IMR-90 (cell line): Measurements from ENCODE around the gene FRYL. TPM values are rescaled to one million over a fixed set of nuclear protein-coding genes. Genes with fewer than 3 reads are reported as not detected.

Experiments used
- ATAC-seq: fragments of 200-7000 bp; cut with Tn5 transposase; 2 replicates; pipeline ENCODE4 v1.9.1; 2020; ENCODE audit warnings: low read depth, mild to moderate bottlenecking, moderate library complexity
- BruUV-seq: library from RNA; stranded (reverse); fragments of 400-500 nt; replicated peaks from 2 replicates; lab custom pipeline; 2021; lab: Mats Ljungman, UMichigan
- CTCF ChIA-PET: fragments of 300-600 bp; formaldehyde crosslinking; extraction: SDS; loops from one replicate; lab custom pipeline; 2021; ENCODE audit warnings: antibody characterized with exemption; lab: Yijun Ruan, JAX
- POLR2A ChIA-PET: fragments of 300-600 bp; sonication (Branson Sonifier 250); formaldehyde crosslinking; loops from one replicate; lab custom pipeline; 2022; ENCODE audit warnings: antibody characterized with exemption; ENCODE audit not compliant: unreplicated experiment; lab: Charles Lee
- DNase-seq: peaks from one replicate; pipeline ENCODE4 v3.0.0; 2013
- H2AFZ ChIP-seq: replicated peaks from 2 replicates; pipeline ENCODE3; 2013; ENCODE audit warnings: low read length, mild to moderate bottlenecking; ENCODE audit not compliant: poor library complexity
- H2AK5ac ChIP-seq: 2 replicates; pipeline ENCODE4 v1.6.1; 2013; ENCODE audit warnings: low read depth, low read length, inconsistent platforms
- H2AK9ac ChIP-seq: replicated peaks from 2 replicates; pipeline ENCODE3; 2013; ENCODE audit warnings: mild to moderate bottlenecking, low read depth, low read length, moderate library complexity; ENCODE audit not compliant: poor library complexity
- H2BK120ac ChIP-seq: 2 replicates; pipeline ENCODE4 v1.6.1; 2013; ENCODE audit warnings: low read depth, low read length, inconsistent platforms
- H2BK15ac ChIP-seq: 3 replicates; pipeline ENCODE4 v1.6.1; 2013; ENCODE audit warnings: low read depth, low read length, inconsistent platforms
- H2BK20ac ChIP-seq: 2 replicates; pipeline ENCODE4 v1.6.1; 2013; ENCODE audit warnings: low read depth, mild to moderate bottlenecking, inconsistent platforms, low read length, moderate library complexity
- H2BK5ac ChIP-seq: 2 replicates; pipeline ENCODE4 v1.6.1; 2013; ENCODE audit warnings: mild to moderate bottlenecking, low read depth, low read length, inconsistent platforms; ENCODE audit not compliant: poor library complexity, severe bottlenecking
- H3K14ac ChIP-seq: replicated peaks from 2 replicates; pipeline ENCODE4 v1.6.1; 2013; ENCODE audit warnings: low read depth, low read length, inconsistent platforms
- H3K18ac ChIP-seq: 2 replicates; pipeline ENCODE4 v1.6.1; 2013; ENCODE audit warnings: low read depth, low read length, control low read depth
- H3K23ac ChIP-seq: 2 replicates; pipeline ENCODE4 v1.6.1; 2013; ENCODE audit warnings: low read depth, low read length, inconsistent platforms
- H3K27ac ChIP-seq: 2 replicates; pipeline ENCODE4 v1.5.1; 2013; ENCODE audit warnings: mild to moderate bottlenecking, control low read depth, low read length; ENCODE audit not compliant: insufficient read depth
- H3K27me3 ChIP-seq: 2 replicates; pipeline ENCODE4 v1.6.1; 2013; ENCODE audit warnings: low read length; ENCODE audit not compliant: control insufficient read depth, insufficient read depth
- H3K36me3 ChIP-seq: 2 replicates; pipeline ENCODE4 v1.6.1; 2013; ENCODE audit warnings: low read length, mixed read lengths; ENCODE audit not compliant: control insufficient read depth, insufficient read depth
- H3K4ac ChIP-seq: 2 replicates; pipeline ENCODE4 v1.6.1; 2013; ENCODE audit warnings: low read depth, low read length, inconsistent platforms
- H3K4me1 ChIP-seq: 2 replicates; pipeline ENCODE4 v1.6.1; 2013; ENCODE audit warnings: low read length, mixed read lengths; ENCODE audit not compliant: control insufficient read depth, insufficient read depth
- H3K4me2 ChIP-seq: 2 replicates; pipeline ENCODE4 v1.6.1; 2013; ENCODE audit warnings: low read depth, mild to moderate bottlenecking, control low read depth, low read length, moderate library complexity
- H3K4me3 ChIP-seq: 2 replicates; pipeline ENCODE4 v1.5.1; 2013; ENCODE audit warnings: low read depth, mild to moderate bottlenecking, control low read depth, low read length, moderate library complexity; ENCODE audit not compliant: insufficient read depth
- H3K56ac ChIP-seq: 2 replicates; pipeline ENCODE4 v1.6.1; 2013; ENCODE audit warnings: low read length, inconsistent platforms; ENCODE audit not compliant: insufficient read depth; ENCODE audit errors: extremely low read depth
- H3K79me1 ChIP-seq, 2 experiments: 2 replicates each; pipeline ENCODE4 v1.6.1; 2013; ENCODE audit warnings: low read length in 2 of 2, inconsistent platforms in 1 of 2, low read depth in 1 of 2
- H3K9ac ChIP-seq: 2 replicates; pipeline ENCODE4 v1.6.1; 2013; ENCODE audit warnings: low read depth, low read length, control low read depth
- H3K9me1 ChIP-seq: 2 replicates; pipeline ENCODE4 v1.6.1; 2013; ENCODE audit warnings: low read length, inconsistent platforms; ENCODE audit not compliant: insufficient read depth
- H3K9me3 ChIP-seq: 2 replicates; pipeline ENCODE4 v1.6.1; 2013; ENCODE audit warnings: low read length; ENCODE audit not compliant: control insufficient read depth, insufficient read depth
- H4K20me1 ChIP-seq: 2 replicates; pipeline ENCODE4 v1.6.1; 2013; ENCODE audit warnings: low read length, inconsistent platforms; ENCODE audit not compliant: insufficient read depth
- H4K5ac ChIP-seq: 2 replicates; pipeline ENCODE4 v1.6.1; 2013; ENCODE audit warnings: mild to moderate bottlenecking, low read depth, low read length, control low read depth
- H4K8ac ChIP-seq, 2 experiments: 2 replicates each; pipeline ENCODE4 v1.6.1; 2013; ENCODE audit warnings: low read depth in 2 of 2, low read length in 2 of 2, control low read depth in 1 of 2, inconsistent platforms in 1 of 2
- H4K91ac ChIP-seq: 2 replicates; pipeline ENCODE4 v1.6.1; 2013; ENCODE audit warnings: low read depth, low read length, inconsistent platforms; ENCODE audit not compliant: insufficient read depth
- SMC3 ChIP-seq: fragments of 150-350 bp; IDR thresholded peaks from 2 replicates; pipeline ENCODE4 v1.6.1; 2016; ENCODE audit warnings: low read depth, mild to moderate bottlenecking, antibody characterized with exemption, low read length, moderate library complexity
- USF2 ChIP-seq: fragments of 150-350 bp; IDR thresholded peaks from 2 replicates; pipeline ENCODE4 v1.6.1; 2017; ENCODE audit warnings: mild to moderate bottlenecking, antibody characterized with exemption, low read length, low read depth
- WGBS, 2 experiments: methylation state at CpG; one replicate each; pipeline versions ENCODE4 v1.1.5 to v1.1.7; 2013; ENCODE audit warnings: missing lambda C conversion rate in 2 of 2; ENCODE audit not compliant: insufficient read length in 1 of 2; ENCODE audit errors: extremely low coverage in 2 of 2; 5-methylcytosine and 5-hydroxymethylcytosine counted together
- dilution Hi-C: fragments of 300-500 bp; cut with HindIII; formaldehyde crosslinking; loops from one replicate; pipeline ENCODE4 v1.14.3; 2018; ENCODE audit warnings: low sequenced_read_pairs; ENCODE audit not compliant: unreplicated experiment
- in situ Hi-C: fragments of 300-500 bp; cut with MboI; formaldehyde crosslinking; loops from 3 replicates; pipeline ENCODE4 v1.14.3; 2019; ENCODE audit warnings: low sequenced_read_pairs, inconsistent platforms, mixed read lengths
- intact Hi-C: fragments of 100-400 bp; cut with micrococcal nuclease; formaldehyde crosslinking; loops from 2 replicates; pipeline ENCODE4 v1.10.0; 2022
- polyA plus RNA-seq, 3 experiments: library from polyadenylated mRNA; depleted of rRNA; stranded (reverse); fragments of >200 nt; gene quantifications; 2 replicates each; pipeline ENCODE4 v1.2.3, GENCODE V29; 2012; ENCODE audit warnings: low replicate concordance in 1 of 3
- total RNA-seq: library from RNA; depleted of rRNA; stranded (reverse); fragments of >200 nt; gene quantifications from 2 replicates; pipeline ENCODE4 v1.2.3, GENCODE V29; 2012

Gene FRYL
- total and polyA plus RNA-seq, 2 of the 4 experiments (the other 2 are of a cell fraction) = 9.9 to 77.4 TPM

GRCh38 chr4:48590884-48591283 lies 189.2 kb downstream of the FRYL start:
- no peak overlapping the region for H4K91ac ChIP-seq
- 80% methylated on average over 1 of the region's 2 CpGs; no CpG with 5 or more reads in 1 of the 2 experiments for WGBS, 2 experiments
- H3K27ac ChIP-seq = no peak overlapping the region
- POLR2A ChIA-PET = no interaction called here
- no peak overlapping the region for H2BK20ac ChIP-seq
- no peak overlapping the region for H2BK5ac ChIP-seq
- no peak overlapping the region for H2BK15ac ChIP-seq
- peaks cover 4% of the 10 kb centered on the region; the same call in 1 of the 2 replicates for H3K9me1 ChIP-seq
- H2AFZ ChIP-seq = no peak overlapping the region
- no peak overlapping the region for H4K5ac ChIP-seq
- TF ChIP-seq SMC3 (no peak), USF2 (no peak)
- BruUV-seq = no TSS peak
- no peak overlapping the region for H3K9ac ChIP-seq
- H3K79me1 ChIP-seq = peaks cover 2 to 5% of the 10 kb centered on the region in 2 experiments; a peak in 1 of 4 replicates
- no peak overlapping the region for H3K4me3 ChIP-seq
- DNase-seq = no peak
- H3K27me3 ChIP-seq = no peaks in the 10 kb centered on the region
- no peaks in the 10 kb centered on the region for H3K9me3 ChIP-seq
- no peak overlapping the region for H3K4ac ChIP-seq
- CTCF ChIA-PET = no interaction called here
- intact Hi-C loops (no loop called here), dilution Hi-C loops (no loop called here), in situ Hi-C loops (loop anchor here (25.0 kb wide), 1 partner anchor 246 kb away; the partner anchor contains the start of gene OCIAD1)
- H2AK5ac ChIP-seq = no peak overlapping the region
- ATAC-seq = no peak
- H3K14ac ChIP-seq = no peak overlapping the region
- H2BK120ac ChIP-seq = no peak overlapping the region
- no peak overlapping the region for H4K8ac ChIP-seq
- peaks cover 9% of the 10 kb centered on the region for H3K36me3 ChIP-seq
- H4K20me1 ChIP-seq = no peaks in the 10 kb centered on the region
- H3K18ac ChIP-seq = no peak overlapping the region
- H3K4me2 ChIP-seq = no peak overlapping the region
- H3K56ac ChIP-seq = no peak overlapping the region
- no peak overlapping the region for H3K23ac ChIP-seq
- H2AK9ac ChIP-seq = no peak overlapping the region
- H3K4me1 ChIP-seq = no peaks in the 10 kb centered on the region
